Measurements from ENCODE around the gene CCT7.

The CCT7 gene

DNA sequence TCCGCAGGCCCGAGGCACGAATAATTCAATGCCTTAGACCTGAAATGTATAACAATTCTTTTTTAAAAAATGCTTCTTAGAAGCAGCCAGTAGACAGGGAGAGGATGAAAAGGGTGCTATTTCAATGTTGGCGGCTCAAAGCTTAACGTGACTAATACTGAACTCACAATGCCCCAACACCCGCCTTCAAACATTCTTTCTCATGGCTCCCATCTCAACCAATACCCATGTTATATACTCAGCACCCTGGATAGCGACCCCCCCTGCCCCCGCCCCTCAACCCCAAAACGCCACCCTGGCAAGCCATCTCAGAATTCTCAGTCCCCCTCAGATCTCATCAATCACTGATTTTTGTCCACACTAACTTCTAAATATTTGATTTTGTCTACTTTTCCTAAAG lies 45.7 kb downstream of the CCT7 start:
- Histone ChIP-seq H2AFZ (ENCODE audit: low read depth, low read length) (no peak overlapping the region), H3K4me2 (ENCODE audit: low read length) (no peak overlapping the region), H3K4me1 (ENCODE audit: low read length) (peaks cover 10% of the 10 kb centered on the region), H3K9me3 (ENCODE audit: insufficient read depth, low read length) (no peaks in the 10 kb centered on the region), H3K27me3 (ENCODE audit: low read depth, low read length) (no peaks in the 10 kb centered on the region), H3K36me3 (replicated peaks; ENCODE audit: low read depth, low read length) (peaks cover 43% of the 10 kb centered on the region), H3K4me3 (ENCODE audit: low read length) (no peak overlapping the region), H3K9ac (ENCODE audit: low read length) (no peak overlapping the region), H4K20me1 (ENCODE audit: insufficient read depth, low read length) (peaks cover 62% of the 10 kb centered on the region), H3K79me2 (ENCODE audit: low read length) (peaks cover 95% of the 10 kb centered on the region), H3K27ac (ENCODE audit: low read length) (no peak overlapping the region)
- TF ChIP-seq EZH2phosphoT487 (IDR thresholded peaks at IDR 0.05; ENCODE audit: low read depth): no peak
- TF ChIP-seq, protein P1, sequence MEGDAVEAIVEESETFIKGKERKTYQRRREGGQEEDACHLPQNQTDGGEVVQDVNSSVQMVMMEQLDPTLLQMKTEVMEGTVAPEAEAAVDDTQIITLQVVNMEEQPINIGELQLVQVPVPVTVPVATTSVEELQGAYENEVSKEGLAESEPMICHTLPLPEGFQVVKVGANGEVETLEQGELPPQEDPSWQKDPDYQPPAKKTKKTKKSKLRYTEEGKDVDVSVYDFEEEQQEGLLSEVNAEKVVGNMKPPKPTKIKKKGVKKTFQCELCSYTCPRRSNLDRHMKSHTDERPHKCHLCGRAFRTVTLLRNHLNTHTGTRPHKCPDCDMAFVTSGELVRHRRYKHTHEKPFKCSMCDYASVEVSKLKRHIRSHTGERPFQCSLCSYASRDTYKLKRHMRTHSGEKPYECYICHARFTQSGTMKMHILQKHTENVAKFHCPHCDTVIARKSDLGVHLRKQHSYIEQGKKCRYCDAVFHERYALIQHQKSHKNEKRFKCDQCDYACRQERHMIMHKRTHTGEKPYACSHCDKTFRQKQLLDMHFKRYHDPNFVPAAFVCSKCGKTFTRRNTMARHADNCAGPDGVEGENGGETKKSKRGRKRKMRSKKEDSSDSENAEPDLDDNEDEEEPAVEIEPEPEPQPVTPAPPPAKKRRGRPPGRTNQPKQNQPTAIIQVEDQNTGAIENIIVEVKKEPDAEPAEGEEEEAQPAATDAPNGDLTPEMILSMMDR (IDR thresholded peaks at IDR 0.05; ENCODE audit: low read depth, low read length): no peak

DNA sequence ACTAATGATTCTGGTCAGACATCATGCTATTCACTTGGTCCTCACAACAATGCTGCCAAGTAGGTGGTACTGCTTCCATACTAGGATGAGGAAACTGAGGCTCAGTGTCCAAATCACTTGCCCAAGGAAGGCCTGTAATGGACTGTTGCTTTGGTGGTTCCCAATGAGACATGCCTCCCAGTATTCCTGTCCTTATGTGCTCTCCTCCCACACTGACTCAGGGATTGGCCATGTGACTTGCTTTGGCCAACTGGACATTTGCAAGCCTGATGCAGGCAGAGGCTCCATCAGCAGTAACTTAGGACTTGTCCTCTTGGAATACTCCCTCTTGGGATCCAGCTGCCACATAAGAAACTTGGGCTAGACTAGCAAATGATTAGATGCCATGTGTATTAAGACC lies 47.1 kb downstream of the CCT7 start:
- Histone ChIP-seq H3K36me3 (replicated peaks; ENCODE audit: low read depth, low read length) (peaks cover 43% of the 10 kb centered on the region), H3K4me2 (ENCODE audit: low read length) (no peak overlapping the region), H3K27ac (ENCODE audit: low read length) (no peak overlapping the region), H3K4me1 (ENCODE audit: low read length) (peaks cover 23% of the 10 kb centered on the region), H4K20me1 (ENCODE audit: insufficient read depth, low read length) (peaks cover 62% of the 10 kb centered on the region), H3K4me3 (ENCODE audit: low read length) (no peak overlapping the region), H2AFZ (ENCODE audit: low read depth, low read length) (no peak overlapping the region), H3K9me3 (ENCODE audit: insufficient read depth, low read length) (no peaks in the 10 kb centered on the region), H3K9ac (ENCODE audit: low read length) (no peak overlapping the region), H3K79me2 (ENCODE audit: low read length) (peaks cover 81% of the 10 kb centered on the region), H3K27me3 (ENCODE audit: low read depth, low read length) (no peaks in the 10 kb centered on the region)
- no peak for TF ChIP-seq EZH2phosphoT487 (IDR thresholded peaks at IDR 0.05; ENCODE audit: low read depth)
- TF ChIP-seq, protein P1 (IDR thresholded peaks at IDR 0.05; ENCODE audit: low read depth, low read length): no peak

DNA sequence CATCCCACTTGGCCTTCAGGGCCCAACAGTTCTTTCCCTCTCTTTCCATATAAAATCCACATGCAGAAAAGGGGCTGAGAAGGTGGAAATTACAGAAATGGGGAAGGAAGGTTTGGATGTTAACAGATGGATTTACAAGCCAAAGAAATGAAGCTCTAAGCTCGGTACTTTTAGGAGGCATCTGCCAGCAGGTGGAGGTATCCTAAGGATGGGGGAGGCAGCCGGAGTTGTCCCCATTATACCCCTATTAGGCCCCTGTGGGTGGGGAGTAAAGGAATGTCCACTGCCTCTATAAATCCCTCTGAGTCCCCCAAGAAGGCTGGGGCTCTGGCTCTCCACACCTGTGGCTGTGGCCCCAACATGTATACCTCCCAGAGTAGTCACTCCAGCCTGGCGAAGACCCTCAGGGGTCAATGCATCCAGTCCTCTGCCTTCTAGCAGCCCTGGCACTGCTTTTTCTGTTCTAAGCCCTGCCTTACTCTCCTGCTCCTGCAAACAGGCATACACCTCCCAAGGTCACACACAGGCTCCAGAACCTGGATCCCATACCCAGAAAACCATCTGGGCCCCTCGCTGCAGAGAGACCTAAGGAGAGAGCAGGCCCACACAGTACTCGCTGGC lies 48.9 kb downstream of the CCT7 start:
- TF ChIP-seq, protein P1 (IDR thresholded peaks at IDR 0.05; ENCODE audit: low read depth, low read length): peak; percentile 29
- no peak for TF ChIP-seq EZH2phosphoT487 (IDR thresholded peaks at IDR 0.05; ENCODE audit: low read depth)
- Histone ChIP-seq H3K4me3 (ENCODE audit: low read length) (peak overlapping the region; percentile 79), H3K27me3 (ENCODE audit: low read depth, low read length) (no peaks in the 10 kb centered on the region), H3K36me3 (replicated peaks; ENCODE audit: low read depth, low read length) (peaks cover 30% of the 10 kb centered on the region), H3K9me3 (ENCODE audit: insufficient read depth, low read length) (no peaks in the 10 kb centered on the region), H3K9ac (ENCODE audit: low read length) (peak overlapping the region; percentile 100), H3K4me1 (ENCODE audit: low read length) (peaks cover 31% of the 10 kb centered on the region), H3K27ac (ENCODE audit: low read length) (peak overlapping the region; percentile 98; the same call in 1 of the 2 replicates), H3K79me2 (ENCODE audit: low read length) (peaks cover 63% of the 10 kb centered on the region), H3K4me2 (ENCODE audit: low read length) (peak overlapping the region; percentile 100), H4K20me1 (ENCODE audit: insufficient read depth, low read length) (peaks cover 50% of the 10 kb centered on the region), H2AFZ (ENCODE audit: low read depth, low read length) (no peak overlapping the region)

DNA sequence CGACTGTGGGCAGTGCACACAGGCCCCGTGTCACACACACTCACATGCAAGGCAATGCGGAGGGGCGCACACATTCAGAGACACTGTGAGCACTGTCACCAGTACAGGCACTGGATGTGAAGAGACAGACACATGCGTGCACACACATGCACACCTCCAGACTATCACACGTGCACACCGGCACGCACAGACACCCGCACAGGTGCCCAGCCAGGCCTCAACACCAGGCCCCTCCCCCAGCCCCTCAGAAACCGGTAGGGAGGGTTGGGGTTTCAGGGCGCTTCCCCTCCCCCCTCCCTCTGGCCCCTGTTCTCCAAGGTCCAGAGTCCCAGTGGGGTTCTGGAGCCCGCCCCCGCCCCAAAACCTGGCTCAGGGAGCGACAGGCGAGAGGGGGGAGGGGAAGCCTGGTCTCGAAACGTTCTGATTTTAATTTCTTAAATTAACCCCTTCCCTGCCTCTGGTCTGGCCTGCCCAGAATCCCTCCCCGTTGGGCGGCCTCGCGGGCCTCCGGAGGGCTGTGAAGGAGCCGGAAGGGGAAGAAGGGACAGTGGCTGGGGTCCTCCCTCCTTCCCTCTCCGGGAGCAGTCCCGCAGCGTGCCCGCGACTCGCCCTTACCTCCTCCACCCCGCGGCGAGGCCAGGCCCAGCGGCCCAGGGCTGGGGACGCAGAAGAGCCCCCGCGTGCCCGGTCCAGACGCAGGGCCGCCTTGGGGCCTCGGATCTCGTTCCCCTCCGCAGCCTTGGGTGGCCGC lies 49.6 kb downstream of the CCT7 start:
- peak overlapping the region; percentile 100 for H3K4me2 ChIP-seq (ENCODE audit: low read length)
- H3K79me2 ChIP-seq (ENCODE audit: low read length): peaks cover 56% of the 10 kb centered on the region
- peaks cover 31% of the 10 kb centered on the region for H3K4me1 ChIP-seq (ENCODE audit: low read length)
- peak overlapping the region; percentile 100 for H3K9ac ChIP-seq (ENCODE audit: low read length)
- peaks cover 43% of the 10 kb centered on the region for H4K20me1 ChIP-seq (ENCODE audit: insufficient read depth, low read length)
- H3K27me3 ChIP-seq (ENCODE audit: low read depth, low read length): no peaks in the 10 kb centered on the region
- peak overlapping the region; percentile 79 for H3K4me3 ChIP-seq (ENCODE audit: low read length)
- TF ChIP-seq, protein P1 (IDR thresholded peaks at IDR 0.05; ENCODE audit: low read depth, low read length): no peak
- TF ChIP-seq EZH2phosphoT487 (IDR thresholded peaks at IDR 0.05; ENCODE audit: low read depth): no peak
- H2AFZ ChIP-seq (ENCODE audit: low read depth, low read length): no peak overlapping the region
- peak overlapping the region; percentile 98 for H3K27ac ChIP-seq (ENCODE audit: low read length)
- no peaks in the 10 kb centered on the region for H3K9me3 ChIP-seq (ENCODE audit: insufficient read depth, low read length)
- H3K36me3 ChIP-seq (replicated peaks; ENCODE audit: low read depth, low read length): peaks cover 24% of the 10 kb centered on the region
